Natural killer cell (primary cell): ENCODE data around the gene PTPRN2. TPM values are rescaled to one million over a fixed set of nuclear protein-coding genes. Genes with fewer than 3 reads are reported as not detected.
"Not testable (repeated sequence)": the region's sequence is repeated elsewhere in the genome, so short reads cannot be mapped to it uniquely, and the experiment has no call there.

Source experiments
- ATAC-seq, 3 donors: fragments of 150-1000 bp in 2 of 3; fragments of 200-7000 bp in 1 of 3; cut with Tn5 transposase; 1 replicate in 1 of 3; 2 replicates in 2 of 3; pipeline ENCODE4 v1.10.0; 2021; ENCODE audit warnings: mild to moderate bottlenecking in 2 of 3, moderate library complexity in 2 of 3
- DNase-seq, 2 donors: peaks; one replicate each; pipeline versions ENCODE4 v3.0.0 to v3.0.0-alpha.2; 2013 to 2021; ENCODE audit warnings: mixed read lengths in 1 of 2
- H3K27ac ChIP-seq: one replicate; pipeline ENCODE4 v1.5.1; 2013; ENCODE audit warnings: mild to moderate bottlenecking, low read length
- H3K27me3 ChIP-seq: one replicate; pipeline ENCODE4 v1.6.1; 2013; ENCODE audit warnings: low read length; ENCODE audit not compliant: control insufficient read depth, insufficient read depth
- H3K36me3 ChIP-seq: one replicate; pipeline ENCODE4 v1.6.1; 2013; ENCODE audit warnings: low read length; ENCODE audit not compliant: control insufficient read depth, insufficient read depth
- H3K4me1 ChIP-seq: one replicate; pipeline ENCODE4 v1.6.1; 2013; ENCODE audit warnings: low read length; ENCODE audit not compliant: control insufficient read depth, insufficient read depth
- H3K4me3 ChIP-seq: one replicate; pipeline ENCODE4 v1.5.1; 2013; ENCODE audit warnings: low read length
- H3K9me3 ChIP-seq: one replicate; pipeline ENCODE4 v1.6.1; 2013; ENCODE audit warnings: low read length; ENCODE audit not compliant: control insufficient read depth, insufficient read depth
- H3K27ac Mint-ChIP-seq, 2 donors: one replicate each; pipeline ENCODE4 v1.8.0; 2022; ENCODE audit warnings: mild to moderate bottlenecking in 2 of 2, mixed read lengths in 2 of 2, moderate library complexity in 1 of 2
- H3K27me3 Mint-ChIP-seq, 2 donors: one replicate each; pipeline ENCODE4 v1.8.0; 2022; ENCODE audit warnings: low read depth in 2 of 2, mixed read lengths in 2 of 2
- H3K36me3 Mint-ChIP-seq: one replicate; pipeline ENCODE4 v1.8.0; 2022; ENCODE audit warnings: mixed read lengths
- H3K4me1 Mint-ChIP-seq, 2 donors: one replicate each; pipeline ENCODE4 v1.8.0; 2022; ENCODE audit warnings: mixed read lengths in 2 of 2
- H3K4me3 Mint-ChIP-seq: one replicate; pipeline ENCODE4 v1.8.0; 2022; ENCODE audit warnings: mild to moderate bottlenecking, moderate library complexity, mixed read lengths
- H3K9me3 Mint-ChIP-seq, 2 donors: one replicate each; pipeline ENCODE4 v1.8.0; 2022; ENCODE audit warnings: mixed read lengths in 2 of 2
- WGBS: methylation state at CpG from one replicate; pipeline ENCODE4 v1.1.7; 2013; ENCODE audit warnings: missing lambda C conversion rate; ENCODE audit not compliant: insufficient coverage; 5-methylcytosine and 5-hydroxymethylcytosine counted together
- intact Hi-C: fragments of 100-400 bp; cut with micrococcal nuclease; formaldehyde crosslinking; loops from one replicate; pipeline ENCODE4 v1.14.2; 2022
- total RNA-seq, 4 donors: library from RNA; stranded (reverse); fragments of 120-200 nt in 1 of 4; gene quantifications; one replicate each; pipeline versions ENCODE4 v1.2.3 to v1.2.4, GENCODE V29; 2013 to 2022
- TF ChIP-seq, protein P1 (sequence below): fragments of 200-600 bp; IDR thresholded peaks from one replicate; pipeline ENCODE4 v1.8.0; 2022; ENCODE audit warnings: antibody characterized with exemption

Gene PTPRN2
- total RNA-seq, 3 donors from 2014 or later (not counting 1 experiment from before 2014, with no cell fraction given), result 1.3 to 2.5 (median 1.9) TPM

DNA sequence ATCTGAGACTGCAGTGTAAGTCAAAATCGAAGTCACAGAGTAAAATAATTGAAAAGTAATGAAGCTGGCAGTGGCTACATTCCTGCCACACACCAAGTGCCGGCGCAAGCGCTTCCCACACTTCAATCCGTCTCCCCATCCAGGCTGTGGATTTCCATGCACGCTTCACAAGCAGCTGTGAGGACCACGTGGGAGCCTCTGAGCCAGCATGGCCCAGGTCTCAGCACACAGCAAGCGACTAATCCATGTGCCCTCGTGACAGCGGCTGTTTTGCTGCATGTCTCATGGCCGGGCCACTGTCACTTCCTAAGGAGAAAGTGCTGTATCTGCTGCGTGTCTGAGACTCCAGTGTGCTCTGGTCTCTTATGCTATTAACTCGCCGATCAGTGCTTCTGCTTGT is 683.9 kb downstream of the PTPRN2 start:
- intact Hi-C loops, result no loop called here
- WGBS, result 81% methylated on average over 14 of the region's 14 CpGs

DNA sequence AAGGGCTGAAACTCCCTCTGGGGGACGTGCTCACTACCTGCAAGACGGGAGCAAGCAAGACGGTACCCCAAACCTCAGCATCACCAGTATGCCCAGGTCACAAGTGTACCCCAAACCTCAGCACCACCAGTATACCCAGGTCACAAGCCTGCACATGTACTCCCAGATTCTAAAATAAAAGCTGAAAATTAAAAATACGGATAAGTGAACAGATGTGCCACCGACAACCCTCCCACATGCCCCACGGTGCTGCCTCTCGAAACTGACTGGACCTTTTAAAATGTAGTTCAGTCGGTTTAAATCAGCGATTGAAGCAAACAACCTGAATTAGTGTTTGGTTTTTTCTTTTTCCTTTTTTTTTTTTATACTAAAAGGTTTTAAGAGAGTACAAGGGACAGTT is 684.3 kb downstream of the PTPRN2 start:
- H3K4me1 Mint-ChIP-seq, result no peaks in the 10 kb centered on the region
- DNase-seq, result no peak
- no peaks in the 10 kb centered on the region for H3K27me3 Mint-ChIP-seq
- H3K27ac Mint-ChIP-seq, result no peak overlapping the region
- 86% methylated on average over 9 of the region's 9 CpGs for WGBS
- Histone ChIP-seq H3K4me1 (no peaks in the 10 kb centered on the region), H3K36me3 (no peaks in the 10 kb centered on the region), H3K4me3 (no peak overlapping the region), H3K27ac (no peak overlapping the region), H3K27me3 (no peaks in the 10 kb centered on the region), H3K9me3 (no peaks in the 10 kb centered on the region)
- no peak for ATAC-seq
- no peaks in the 10 kb centered on the region for H3K36me3 Mint-ChIP-seq
- intact Hi-C loops, result no loop called here
- TF ChIP-seq, protein P1, sequence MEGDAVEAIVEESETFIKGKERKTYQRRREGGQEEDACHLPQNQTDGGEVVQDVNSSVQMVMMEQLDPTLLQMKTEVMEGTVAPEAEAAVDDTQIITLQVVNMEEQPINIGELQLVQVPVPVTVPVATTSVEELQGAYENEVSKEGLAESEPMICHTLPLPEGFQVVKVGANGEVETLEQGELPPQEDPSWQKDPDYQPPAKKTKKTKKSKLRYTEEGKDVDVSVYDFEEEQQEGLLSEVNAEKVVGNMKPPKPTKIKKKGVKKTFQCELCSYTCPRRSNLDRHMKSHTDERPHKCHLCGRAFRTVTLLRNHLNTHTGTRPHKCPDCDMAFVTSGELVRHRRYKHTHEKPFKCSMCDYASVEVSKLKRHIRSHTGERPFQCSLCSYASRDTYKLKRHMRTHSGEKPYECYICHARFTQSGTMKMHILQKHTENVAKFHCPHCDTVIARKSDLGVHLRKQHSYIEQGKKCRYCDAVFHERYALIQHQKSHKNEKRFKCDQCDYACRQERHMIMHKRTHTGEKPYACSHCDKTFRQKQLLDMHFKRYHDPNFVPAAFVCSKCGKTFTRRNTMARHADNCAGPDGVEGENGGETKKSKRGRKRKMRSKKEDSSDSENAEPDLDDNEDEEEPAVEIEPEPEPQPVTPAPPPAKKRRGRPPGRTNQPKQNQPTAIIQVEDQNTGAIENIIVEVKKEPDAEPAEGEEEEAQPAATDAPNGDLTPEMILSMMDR, result no peak
- no peaks in the 10 kb centered on the region for H3K9me3 Mint-ChIP-seq
- no peak overlapping the region for H3K4me3 Mint-ChIP-seq

More for the DNA sequence above, 683.9 kb downstream of the PTPRN2 start:
- TF ChIP-seq, protein P1, result no peak
- H3K4me1 ChIP-seq, result no peaks in the 10 kb centered on the region
- Mint-ChIP-seq H3K4me3 (no peak overlapping the region), H3K36me3 (no peaks in the 10 kb centered on the region), H3K27me3 (no peaks in the 10 kb centered on the region), H3K4me1 (no peaks in the 10 kb centered on the region), H3K9me3 (no peaks in the 10 kb centered on the region), H3K27ac (no peak overlapping the region)
- H3K27me3 ChIP-seq, result no peaks in the 10 kb centered on the region
- no peak for ATAC-seq
- no peak for DNase-seq
- H3K27ac ChIP-seq, result no peak overlapping the region
- no peaks in the 10 kb centered on the region for H3K9me3 ChIP-seq
- H3K4me3 ChIP-seq, result no peak overlapping the region
- no peaks in the 10 kb centered on the region for H3K36me3 ChIP-seq

DNA sequence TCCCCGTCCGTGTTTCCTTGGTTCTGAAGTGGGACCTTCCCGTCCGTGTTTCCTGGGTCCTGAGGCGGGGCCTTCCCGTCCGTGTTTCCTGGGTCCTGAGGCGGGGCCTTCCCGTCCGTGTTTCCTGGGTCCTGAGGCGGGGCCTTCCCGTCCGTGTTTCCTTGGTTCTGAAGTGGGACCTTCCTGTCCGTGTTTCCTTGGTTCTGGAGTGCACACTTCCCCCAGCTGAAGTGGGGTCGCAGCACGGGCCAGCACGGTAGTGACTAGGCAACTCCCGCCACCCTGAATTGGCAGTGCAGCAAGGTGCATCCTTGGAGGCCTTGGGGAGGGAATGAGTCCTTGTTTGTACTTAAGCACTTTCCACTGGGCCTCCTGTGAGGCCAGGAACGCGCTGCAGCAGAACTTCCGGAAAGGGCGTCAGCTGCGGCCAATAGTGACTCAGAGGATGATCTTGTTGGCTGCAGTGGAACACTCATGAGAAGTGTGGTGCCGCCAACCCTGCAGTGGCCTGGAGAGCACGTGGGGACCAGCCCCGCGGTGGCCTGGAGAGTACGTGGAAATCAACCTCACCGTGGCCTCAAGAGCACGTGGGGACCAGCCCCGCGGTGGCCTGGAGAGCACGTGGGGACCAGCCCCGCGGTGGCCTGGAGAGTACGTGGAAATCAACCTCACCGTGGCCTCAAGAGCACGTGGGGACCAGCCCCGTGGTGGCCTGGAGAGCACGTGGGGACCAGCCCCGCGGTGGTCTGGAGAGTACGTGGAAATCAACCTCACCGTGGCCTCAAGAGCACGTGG is 685.6 kb downstream of the PTPRN2 start:
- H3K4me1 ChIP-seq, H3K27me3 Mint-ChIP-seq, ATAC-seq, H3K36me3 Mint-ChIP-seq, DNase-seq, H3K27ac ChIP-seq, H3K27ac Mint-ChIP-seq, H3K4me3 Mint-ChIP-seq, H3K9me3 ChIP-seq, H3K9me3 Mint-ChIP-seq, H3K4me3 ChIP-seq, H3K36me3 ChIP-seq, intact Hi-C loops, H3K4me1 Mint-ChIP-seq, H3K27me3 ChIP-seq: not testable (repeated sequence)
- WGBS, result 93% methylated on average over 44 of the region's 45 CpGs

DNA sequence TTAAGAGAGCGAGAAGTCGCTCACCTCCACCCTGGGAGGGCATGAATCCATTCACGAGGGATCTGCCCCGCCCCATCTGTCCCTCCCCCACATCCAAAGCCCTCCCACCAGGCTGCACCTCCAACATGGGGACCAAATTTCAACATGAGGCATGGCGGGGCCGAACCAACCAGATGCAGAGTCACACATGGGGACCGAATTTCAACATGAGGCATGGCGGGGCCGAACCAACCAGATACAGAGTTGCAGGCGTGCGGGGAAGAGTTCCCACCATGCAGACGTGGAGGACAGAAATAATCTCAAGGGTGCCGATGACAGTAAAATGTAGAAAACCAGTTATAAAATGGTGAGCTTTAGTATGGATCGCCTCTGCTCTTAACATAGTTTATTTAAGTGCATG is 686.5 kb downstream of the PTPRN2 start:
- Mint-ChIP-seq H3K27ac (no peak overlapping the region), H3K36me3 (no peaks in the 10 kb centered on the region), H3K4me3 (no peak overlapping the region), H3K9me3 (no peaks in the 10 kb centered on the region), H3K4me1 (no peaks in the 10 kb centered on the region), H3K27me3 (no peaks in the 10 kb centered on the region)
- Histone ChIP-seq H3K27me3 (no peaks in the 10 kb centered on the region), H3K36me3 (no peaks in the 10 kb centered on the region), H3K9me3 (no peaks in the 10 kb centered on the region), H3K4me3 (no peak overlapping the region), H3K27ac (no peak overlapping the region), H3K4me1 (no peaks in the 10 kb centered on the region)
- TF ChIP-seq, protein P1, result no peak
- intact Hi-C loops, result no loop called here
- DNase-seq, result no peak
- WGBS, result 89% methylated on average over 14 of the region's 14 CpGs
- ATAC-seq, result no peak
